Stimulated activated CD4-positive, alpha-beta T cell treated with anti-CD3 and anti-CD28 coated beads, TNF-alpha, amount 100 ng/mL, for 1 hour (primary cell): ENCODE data around the gene SLC9A9.
"Not testable (repeated sequence)": the region's sequence is repeated elsewhere in the genome, so short reads cannot be mapped to it uniquely, and the experiment has no call there.

ENCODE experiments used
- DNase-seq, 3 donors: peaks; one replicate each; pipeline ENCODE4 v3.0.0-alpha.2; 2020; ENCODE audit warnings: low read depth in 3 of 3, low spot score in 1 of 3

SLC9A9 gene

DNA sequence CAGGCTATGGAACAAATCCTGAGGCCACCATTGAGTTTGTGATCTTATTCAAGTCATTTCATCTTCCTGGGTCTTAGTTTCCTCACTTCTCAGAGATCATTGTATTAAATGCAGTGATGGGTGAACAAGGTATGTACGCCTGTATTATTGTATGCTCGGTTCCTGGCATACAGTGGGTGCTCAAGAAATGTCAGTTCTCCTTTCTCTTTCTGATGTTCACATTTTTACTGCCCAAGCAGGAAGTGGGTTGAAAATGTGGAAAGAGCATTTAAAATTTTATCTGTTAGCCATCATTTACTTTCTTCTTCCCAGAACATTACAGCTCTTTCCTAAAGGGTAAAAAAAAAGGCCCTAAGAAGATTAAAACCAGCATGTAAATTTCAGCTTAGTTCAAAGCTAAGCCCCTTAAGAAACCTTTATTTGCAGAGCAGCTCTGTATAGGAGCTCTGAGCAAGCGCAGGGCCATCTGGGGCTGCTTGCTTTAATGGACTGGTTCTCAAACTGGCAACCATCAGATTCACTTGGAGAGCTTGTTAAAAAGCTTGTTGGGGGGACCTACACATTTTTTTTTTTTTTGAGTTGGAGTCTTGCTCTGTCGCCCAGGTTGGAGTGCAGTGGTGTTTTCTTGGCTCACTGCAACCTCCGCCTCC is 549.3 kb downstream of the SLC9A9 start:
- DNase-seq: no peak

DNA sequence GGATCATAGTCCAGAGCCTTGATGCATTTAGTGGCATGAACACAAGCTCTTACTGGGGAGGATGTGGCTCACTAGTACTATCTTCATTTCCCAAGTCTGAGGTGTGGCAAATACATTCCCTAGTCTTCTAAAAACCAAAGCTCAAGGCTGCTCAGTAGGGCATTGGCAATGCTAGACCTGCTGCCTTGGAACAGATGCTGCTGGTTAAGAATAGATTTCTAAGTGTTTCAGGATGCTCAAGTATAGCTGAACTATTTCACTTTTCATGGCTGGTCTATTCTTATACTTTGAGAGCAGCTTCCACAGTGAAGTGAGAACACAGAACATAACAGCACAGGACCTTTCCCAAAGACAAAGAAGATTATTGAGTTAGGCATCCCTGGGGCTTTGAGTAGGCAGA is 549.9 kb downstream of the SLC9A9 start:
- DNase-seq: no peak

DNA sequence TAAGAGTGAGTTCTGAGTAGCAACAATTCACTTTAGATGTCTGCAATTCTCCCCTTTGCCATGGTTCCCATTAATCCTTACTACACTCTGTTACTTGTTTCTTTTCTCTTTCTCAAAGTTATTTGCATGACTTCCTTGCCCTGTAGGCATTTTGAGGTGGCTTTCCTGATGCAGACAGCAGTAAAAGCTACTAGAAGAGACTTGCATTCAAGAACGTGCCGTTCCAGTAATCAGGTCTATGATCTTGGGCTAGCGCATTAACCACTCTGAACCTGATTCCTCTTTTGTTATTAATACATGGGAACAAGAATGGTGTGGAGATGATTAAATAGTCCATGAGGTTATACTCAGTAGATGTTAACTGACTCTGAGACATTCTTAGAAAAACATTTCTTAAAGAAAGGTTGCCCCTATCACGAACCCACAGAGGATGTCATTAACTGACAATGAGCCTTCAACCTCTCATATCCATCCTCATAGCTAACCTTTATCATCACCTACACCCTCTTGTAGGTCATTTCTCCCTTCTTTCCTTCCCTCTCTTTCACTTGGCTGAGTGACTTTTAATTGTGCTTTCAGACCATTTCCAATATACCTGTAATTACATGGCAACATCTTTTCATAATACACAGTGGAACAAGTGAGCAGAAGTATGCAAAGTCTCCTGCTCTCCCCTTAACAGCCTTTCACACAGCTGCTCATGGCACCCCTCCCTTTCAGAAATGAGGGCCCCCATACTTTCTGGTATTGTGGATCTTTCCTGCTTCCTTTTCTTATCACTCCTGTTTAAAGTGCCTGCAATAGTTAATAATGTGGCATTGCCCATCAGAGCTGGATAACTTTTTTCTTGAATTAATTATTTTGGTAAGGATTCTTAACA is 552.8 kb downstream of the SLC9A9 start:
- no peak for DNase-seq

DNA sequence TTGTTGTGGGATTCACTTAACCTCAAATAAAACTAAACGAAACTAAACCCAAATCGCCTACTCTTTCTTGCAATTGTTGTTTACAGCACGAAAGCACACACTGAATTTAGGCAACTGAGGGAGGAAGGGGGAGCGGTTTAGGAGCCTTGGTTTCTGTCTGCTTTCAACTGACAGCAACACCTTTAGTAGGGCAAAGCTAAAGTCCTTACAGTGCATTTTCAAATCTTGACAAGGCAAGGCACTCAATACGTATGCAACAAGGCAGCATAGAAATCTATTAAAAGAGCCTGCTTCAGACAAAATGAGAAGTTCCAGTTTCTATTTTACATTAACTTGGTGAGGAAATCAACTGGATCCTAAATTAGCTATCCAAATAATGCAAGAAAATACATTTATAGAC is 554.1 kb downstream of the SLC9A9 start:
- DNase-seq: no peak

DNA sequence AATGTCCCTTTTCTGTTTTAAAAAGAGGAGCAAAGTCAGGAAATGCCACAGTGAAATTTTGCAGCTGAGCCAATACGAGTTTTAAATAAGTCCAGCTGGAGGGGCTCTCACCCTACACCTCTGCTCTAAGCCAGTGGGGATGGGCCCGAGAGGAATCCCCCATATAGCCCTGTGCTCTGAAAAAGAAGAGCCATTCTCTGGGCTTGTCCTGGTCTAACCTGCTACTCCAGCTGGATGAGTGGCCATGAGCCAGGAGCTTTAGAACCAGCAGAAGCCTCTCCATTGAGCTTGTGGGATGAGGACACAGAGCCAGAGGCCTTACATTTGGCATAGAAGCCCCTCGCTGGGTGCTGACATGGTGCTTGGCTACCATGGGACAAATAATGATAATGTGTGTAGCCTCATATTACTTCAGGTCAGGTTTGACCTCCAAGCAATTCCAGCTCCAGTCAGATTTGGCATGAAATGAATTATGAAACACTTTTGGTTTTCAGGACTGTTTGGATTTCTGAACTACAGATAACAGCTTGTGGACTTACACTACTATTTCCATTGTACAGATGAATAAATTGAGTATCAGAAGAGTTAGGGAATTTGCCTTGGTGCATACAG is 556.3 kb downstream of the SLC9A9 start:
- no peak for DNase-seq

DNA sequence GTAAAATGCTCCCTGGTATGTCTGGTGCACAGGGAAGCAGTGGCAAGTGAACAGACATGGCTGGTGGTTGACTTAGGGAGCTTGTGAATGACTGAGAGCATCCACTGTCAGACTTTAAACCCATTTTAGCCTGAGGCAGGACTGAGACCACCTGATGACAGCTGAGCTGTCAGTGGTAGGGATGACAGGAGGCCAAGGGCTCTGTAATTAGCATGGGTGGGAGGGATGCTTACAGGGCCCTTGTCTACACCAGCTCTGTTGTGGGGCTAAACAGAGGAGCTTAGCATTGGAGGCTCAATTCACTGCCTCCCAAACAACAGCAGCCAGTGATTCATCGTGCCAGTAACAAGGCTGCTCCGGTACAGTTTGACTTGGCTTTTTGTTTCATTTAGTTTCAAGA is 559.3 kb downstream of the SLC9A9 start:
- no peak for DNase-seq

DNA sequence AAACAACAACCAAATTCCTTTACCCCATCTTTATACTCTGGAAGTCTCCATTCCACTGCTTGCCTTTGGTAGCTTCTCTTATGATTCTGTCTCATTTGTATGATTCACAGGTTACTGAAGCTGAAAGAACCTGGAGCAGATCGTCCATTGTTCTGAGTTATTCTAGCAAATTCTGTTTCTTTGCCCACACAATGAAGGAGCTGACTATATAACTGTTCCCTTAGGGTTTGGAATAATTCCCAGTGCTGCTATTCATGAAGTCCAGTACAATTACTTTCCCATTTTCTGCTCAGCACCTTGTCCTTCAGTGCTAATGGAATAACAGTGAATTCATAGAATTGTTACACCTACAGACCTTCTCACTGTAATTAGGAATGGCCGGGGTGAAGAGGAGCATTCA is 560.9 kb downstream of the SLC9A9 start:
- DNase-seq: no peak

DNA sequence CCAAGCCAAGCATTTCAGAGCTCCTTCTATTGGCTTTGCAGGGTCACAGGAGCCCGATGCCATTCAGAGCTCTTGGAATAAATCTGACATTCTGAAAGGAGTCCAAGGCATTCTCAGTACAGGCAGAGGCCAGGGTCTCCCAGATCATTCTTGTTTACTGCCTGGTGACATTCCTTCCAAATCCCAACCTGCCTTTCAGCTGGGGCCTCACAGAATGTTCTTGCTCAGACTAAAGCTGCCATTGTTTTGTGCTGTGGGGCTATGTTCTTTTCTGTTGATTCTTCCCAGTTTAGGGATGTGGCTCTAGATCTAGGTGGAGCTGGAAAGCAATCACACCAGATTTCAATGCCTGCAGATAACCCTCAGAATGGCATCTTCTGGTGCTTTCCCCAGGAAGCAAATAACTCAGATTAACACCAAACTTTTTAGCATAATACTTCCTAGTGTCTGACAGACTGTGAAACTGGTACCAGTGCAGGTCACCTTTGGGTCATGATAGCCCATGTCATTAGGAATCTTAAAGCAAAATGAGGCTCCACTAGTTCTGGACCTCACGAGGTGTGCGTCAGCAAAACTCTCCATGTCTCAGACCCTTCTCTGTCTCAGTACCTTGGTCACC is 561.8 kb downstream of the SLC9A9 start:
- DNase-seq: no peak

DNA sequence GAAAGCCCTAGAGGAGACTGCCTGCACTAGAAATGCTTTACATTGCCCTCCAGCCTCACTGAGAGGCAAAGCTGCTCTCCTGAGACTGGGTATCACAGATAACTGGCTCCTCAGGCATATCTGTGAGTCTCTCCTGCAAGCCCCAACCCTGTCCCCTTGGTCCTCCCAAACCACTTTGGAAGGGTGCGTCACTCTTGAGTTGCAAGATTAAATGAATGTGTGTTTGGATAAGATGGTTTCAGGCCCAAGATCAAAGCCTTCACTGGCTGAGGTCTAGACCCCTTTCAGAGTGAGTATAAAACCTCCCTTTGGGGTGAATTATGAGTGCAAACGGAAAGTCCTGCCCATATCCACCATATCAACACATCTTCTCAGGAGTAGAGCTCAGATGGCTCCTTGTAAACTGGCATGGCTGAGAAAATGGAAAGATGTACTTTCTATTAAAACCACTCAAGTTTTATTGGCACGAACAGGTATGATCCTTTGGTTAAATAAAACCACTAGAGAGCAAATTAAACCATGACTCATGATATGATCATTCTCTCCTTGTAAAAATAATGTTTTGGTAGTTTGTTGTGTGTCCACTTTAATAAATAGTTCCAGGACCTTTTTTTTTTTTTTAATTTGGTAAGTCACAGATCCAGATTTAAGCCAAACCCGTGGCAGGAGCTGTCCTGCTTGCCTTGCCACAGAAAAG is 564.7 kb downstream of the SLC9A9 start:
- DNase-seq: no peak

DNA sequence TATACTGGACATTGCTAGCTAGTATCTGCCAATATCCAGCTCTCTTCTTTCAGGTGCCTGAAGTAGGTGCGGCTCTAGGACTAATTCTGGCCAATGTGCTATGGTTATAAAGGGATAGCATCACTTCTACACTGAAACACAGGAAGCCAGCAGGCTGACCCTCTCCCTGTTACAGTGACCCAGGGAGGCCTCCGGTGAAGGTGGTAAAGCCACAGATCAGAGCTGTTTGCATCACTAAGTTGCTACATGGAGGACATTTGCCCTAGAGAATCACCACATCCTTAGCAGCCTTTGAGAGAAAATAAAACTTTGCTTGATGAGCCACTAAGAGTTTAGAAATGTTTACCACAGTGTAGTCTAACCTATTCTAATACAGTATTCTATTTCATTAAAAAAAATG is 567.3 kb downstream of the SLC9A9 start:
- DNase-seq: no peak

DNA sequence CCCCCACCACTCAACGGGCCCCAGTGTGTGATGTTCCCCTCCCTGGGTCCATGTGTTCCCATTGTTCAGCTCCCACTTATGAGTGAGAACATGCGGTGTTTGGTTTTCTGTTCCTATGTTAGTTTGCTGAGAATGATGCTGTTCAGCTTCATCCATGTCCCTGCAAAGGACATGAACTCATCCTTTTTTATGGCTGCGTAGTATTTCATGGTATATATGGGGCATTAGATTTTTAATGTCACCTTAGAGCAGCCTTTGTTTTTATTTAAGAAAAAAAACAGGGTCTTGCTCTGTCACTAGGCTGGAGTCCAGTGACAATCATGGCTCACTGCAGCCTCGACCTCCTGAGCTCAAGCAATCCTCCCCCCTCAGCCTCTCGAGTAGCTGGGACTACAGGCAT is 568.7 kb downstream of the SLC9A9 start:
- not testable (repeated sequence) for DNase-seq

DNA sequence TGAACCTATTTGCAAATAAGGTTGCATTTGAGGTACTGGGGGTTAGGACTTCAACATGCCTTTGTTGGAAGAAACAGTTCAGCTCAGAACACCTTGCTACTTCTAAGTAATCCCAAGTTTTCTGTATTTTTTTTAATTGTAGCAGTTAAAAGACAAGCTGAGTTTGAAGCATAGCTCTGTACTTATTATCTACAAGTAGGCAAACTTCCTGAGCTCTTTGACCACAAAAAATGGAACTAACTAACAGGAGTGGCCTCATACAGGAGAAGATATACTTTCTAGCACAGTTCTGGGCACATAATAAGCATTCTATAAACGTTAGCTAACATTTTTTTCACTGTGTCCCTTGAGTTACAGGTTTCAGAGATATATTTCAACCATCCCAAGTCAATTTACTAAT is 569.5 kb downstream of the SLC9A9 start:
- no peak for DNase-seq

DNA sequence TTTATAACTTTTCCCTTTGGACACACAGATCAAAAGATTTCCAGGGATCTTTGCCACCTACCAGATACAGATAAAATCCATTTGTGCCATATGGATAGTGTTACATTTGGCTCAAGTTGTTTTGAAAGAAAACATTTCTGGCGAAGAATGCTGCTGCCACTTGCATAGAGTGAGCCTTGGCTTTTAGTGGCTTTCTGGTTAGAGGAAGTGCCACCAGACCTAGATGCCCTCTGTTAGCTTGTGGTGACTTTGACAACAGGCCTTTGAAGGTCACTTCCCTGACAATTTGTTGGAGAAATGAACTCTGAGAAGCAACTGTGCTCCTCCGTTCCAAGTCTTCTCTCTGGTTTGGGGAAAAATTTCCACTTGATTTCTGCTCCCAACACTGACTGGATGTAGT is 570.7 kb downstream of the SLC9A9 start:
- DNase-seq: no peak

DNA sequence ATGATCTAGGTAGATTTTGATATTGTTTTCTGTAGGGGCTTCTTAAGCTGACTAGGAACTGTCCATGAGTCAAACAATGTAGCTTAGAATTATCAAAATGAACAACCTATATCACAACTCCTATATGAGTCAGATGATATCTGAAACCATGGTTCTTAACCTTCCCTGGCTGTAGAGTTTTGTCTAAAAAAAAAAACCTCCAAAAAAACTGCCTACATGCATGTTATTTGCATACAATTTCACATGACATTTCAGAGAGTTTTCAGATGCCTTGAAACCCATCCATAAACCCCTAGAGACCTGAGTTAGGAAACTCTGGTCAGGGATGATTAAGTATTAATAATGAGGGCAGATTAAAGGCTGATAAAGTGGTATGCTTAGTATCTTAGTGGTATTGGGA is 571.7 kb downstream of the SLC9A9 start:
- DNase-seq: no peak

DNA sequence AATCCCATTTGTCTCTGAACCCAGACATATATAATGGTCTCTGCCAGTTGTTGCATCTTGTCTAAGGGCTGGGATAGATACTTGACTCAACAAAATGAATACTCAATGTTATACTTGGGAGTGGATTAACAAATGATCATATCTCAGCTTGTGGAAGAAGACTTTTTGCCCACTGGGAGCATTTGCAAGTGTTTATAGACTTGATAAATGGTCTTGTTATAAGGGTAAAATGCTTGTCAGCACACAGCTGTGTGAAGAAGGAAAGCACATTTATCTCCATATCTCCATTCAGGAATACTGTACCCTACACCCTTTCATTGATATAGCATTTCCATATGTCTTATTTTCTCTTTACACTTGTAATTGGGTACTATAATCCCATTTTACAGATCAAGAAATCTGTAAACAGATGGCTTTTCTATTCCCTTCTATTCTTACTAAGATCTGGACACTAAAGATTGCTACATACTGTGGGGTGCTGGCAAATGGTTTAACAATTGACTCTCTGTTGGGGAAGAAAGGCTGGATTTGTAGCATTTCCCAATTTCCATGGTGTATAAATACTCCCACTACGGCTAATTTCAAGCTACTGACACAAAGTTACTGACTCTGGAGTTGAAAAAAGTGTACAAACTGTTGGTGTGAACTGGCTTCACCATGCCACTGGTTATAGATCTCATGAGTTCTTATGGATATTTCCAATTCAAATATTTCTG is 574.1 kb downstream of the SLC9A9 start:
- DNase-seq: no peak

DNA sequence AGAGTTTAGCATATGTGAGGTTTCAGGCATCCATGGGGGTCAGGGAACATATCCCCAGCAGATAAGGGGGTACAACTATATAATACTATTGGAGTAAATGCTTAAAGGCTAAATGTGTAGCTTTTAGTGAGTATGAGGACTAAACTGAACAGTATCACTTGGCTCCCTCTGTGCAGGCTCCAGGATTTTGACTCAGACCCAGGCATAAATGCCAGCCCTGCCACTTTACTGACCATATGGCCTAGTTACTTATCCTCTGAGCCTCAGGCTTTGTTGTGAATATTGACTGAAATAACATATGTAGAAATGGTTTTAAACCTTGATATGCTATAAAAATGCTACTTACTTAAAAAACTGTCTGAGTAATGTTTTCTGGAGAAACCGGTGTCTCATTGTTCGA is 577.1 kb downstream of the SLC9A9 start:
- no peak for DNase-seq

DNA sequence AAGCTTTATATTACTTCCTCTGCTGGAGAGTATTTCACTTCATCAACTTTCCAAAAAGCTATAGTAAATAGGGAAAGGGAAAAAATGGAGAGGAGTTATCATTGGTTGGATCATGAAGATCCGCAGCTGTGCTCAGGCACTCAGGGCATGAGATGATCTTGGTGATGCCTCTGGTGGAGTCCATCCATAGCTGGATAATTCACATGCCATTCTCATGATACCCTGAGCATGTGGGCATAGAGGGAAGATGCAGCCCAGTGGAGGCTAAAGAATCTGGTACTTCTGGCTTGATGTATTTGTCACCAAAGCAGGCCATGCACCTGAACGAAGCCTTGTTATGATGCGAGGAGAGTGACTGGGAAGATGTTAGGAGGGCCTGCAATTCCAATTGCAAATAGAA is 578.5 kb downstream of the SLC9A9 start:
- no peak for DNase-seq

DNA sequence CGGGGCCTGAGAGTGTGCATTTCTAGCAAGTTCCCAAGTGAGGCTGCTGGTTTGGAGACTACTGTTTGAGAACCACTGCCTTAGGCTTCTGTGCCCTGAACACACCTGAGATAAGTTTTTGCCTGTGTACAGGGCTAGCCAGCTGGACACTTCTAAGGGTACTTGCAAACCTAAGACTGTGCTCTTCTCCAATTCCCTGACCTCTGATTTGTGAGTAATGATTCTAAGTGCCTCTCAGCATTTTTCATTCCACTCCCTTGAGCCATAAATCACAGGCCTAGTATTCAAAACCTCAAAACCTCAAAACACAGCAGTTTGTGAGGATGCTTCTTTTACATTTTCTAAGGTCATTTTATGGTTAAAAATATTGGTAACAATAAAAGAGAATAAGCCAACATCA is 580.3 kb downstream of the SLC9A9 start:
- no peak for DNase-seq

DNA sequence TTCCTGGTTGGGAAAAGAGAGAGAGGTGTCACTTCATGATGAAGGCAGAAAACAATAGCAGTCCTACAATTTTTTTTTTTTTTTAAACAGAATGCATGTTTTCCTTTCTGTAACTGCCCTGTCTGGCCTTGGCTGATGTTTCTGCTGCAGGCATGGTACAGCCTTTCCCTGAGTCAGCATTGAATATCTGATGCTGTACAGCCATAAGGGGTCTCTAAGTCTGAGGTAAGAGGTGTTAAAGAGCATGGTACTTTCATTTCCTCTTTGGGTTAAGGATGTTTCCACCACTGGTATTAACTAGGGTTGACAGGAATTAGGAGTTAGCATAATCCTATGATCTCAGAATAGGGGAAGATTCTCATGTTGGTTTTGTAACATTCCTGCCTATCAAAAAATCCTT is 581.3 kb downstream of the SLC9A9 start:
- no peak for DNase-seq

DNA sequence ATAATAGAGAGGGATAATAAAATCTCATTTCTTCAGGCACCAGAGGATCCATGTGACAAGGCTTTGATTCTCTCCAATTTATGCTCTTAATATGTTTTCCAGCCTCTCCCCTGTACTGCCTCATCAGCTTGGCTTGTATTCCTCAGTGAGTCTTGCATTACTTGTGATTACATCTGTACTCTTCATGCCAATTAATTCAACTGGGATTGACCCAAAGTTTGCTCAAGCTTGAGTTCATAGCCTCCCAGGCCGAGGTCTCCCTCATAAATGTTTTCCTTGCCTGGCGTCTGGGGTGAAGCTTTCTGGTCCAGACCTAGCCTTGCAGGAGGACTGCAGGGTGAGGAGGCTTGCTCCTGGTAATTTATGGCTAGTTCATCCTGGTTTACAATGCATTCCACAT is 581.8 kb downstream of the SLC9A9 start:
- no peak for DNase-seq
